ENCODE data around the gene CPNE2.
"Not testable (repeated sequence)": the region's sequence is repeated elsewhere in the genome, so short reads cannot be mapped to it uniquely, and the experiment has no call there.

Gene CPNE2

DNA sequence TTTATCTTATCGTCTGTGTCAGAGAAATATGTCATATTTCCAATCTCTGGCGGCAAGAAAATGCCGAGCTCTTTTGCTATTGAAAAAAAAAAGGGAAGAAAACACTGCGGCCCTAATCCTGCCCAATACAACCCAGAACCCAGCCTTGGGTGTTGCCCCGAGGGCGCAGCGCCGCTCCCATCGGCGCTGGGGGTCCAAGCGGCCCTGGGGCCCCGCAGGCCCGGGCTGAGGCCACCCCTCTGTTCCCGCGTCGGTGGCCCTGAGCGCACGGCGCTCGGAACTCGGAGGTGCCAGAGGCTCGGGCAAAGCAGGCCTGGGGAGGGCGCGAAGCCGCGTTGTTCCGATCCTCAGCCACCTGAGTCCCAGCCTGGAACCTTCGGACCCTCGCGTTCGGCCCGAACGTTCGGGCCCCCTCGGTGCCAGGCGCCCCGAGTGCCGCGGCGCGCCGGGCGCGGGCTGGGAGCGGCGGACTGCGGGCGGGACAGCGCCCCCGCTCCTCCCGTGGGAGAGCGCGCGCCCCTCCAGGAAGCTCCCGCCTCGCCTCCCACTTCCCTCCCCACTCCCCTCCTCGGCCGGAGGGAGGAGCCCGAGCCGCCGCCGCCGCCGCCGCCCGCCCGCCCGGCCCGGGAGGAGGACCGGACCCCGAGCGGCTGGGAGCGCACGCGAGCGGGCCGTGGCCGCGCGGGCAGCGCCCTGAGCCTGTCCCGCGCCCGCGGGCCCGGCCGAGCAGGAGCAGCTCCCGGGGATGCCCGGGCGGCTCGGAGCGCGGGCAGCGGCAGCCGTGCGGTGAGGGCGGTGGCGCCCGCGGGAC is at the start of gene CPNE2:
TSS of gene CPNE2 (plus strand) at position 609 of the 811 bp plus-strand sequence. CDS start 18,160 bp downstream, outside the sequence.
- DNase-seq = peak; percentile 2

DNA sequence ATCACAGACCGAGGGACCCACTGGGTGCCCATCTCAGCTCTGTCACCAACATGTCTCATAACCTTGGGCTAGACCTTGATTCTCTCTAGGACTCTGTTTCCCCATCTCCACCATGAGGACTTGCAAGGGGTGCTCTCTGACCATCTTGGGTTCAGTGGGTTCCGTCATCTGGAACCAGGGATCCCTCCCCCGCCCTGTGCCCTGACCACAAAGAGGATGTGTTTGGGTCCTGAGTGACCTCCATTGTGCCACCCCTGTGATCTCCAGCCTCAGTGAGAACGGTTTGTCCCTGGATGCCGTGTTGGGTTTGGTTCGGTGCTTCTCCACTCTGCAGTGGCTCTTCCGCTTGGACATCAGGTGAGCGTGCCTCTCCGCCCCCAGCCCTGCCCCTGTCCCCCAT is 49.1 kb upstream of the CPNE2 start:
- DNase-seq = no peak

GRCh38 chr16:57044931-57045693 is 47.3 kb upstream of the CPNE2 start:
- DNase-seq = no peak

DNA sequence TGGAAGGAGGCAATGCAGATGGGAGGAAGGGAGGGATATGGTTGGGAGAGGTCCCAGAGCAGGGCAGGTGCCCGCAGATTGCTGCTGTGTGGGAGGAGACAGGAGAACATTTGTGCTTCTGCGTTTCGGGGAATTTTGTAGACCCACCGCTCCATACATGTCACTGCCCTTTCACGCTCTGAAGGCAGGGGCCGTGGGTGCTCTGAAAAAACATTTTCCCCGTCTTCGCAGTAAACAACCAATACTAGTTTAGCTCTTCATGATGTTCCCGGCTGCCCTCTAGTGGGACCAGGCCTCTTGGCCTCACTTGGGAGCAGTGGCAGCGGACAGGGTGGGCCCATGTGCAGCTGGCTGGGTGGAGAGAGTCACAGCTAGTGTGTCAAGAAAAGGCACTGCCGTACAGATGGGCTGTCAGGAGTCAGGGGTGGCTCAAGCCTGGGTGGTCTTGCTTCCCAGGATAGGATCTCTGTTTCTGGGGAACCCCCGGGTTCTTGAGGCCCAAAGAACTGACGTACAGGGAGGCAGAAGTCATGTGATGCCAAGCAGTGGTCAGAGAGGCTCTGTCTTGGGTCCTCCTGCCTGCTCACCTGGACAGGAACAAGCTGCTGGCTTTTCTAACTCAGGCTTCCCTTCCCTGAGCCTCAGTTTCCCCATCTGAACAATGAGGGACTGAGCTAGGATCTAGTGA is 46.5 kb upstream of the CPNE2 start:
- peak; percentile 9 for DNase-seq

DNA sequence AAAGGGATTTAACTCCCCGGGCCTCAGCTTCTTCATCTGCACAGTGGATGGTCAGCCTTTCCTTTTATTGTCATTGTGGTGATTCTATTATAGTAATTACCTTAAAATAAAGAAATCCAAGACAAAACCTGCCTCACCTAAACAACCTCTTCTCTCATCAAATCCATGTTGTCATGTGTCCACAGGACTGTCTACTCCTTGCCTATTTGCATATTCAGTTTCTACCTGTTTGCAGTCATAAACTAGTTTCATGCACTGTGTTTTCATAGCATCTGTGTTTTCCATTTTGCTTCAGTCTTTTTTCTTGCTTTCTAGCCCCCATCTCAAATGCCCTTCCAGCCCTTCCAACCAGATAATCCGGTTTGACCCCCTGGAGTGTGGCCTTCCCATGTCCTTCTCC is 44.3 kb upstream of the CPNE2 start:
- peak; percentile 19 for DNase-seq

GRCh38 chr16:57049678-57050077 is 42.7 kb upstream of the CPNE2 start:
- DNase-seq = no peak

DNA sequence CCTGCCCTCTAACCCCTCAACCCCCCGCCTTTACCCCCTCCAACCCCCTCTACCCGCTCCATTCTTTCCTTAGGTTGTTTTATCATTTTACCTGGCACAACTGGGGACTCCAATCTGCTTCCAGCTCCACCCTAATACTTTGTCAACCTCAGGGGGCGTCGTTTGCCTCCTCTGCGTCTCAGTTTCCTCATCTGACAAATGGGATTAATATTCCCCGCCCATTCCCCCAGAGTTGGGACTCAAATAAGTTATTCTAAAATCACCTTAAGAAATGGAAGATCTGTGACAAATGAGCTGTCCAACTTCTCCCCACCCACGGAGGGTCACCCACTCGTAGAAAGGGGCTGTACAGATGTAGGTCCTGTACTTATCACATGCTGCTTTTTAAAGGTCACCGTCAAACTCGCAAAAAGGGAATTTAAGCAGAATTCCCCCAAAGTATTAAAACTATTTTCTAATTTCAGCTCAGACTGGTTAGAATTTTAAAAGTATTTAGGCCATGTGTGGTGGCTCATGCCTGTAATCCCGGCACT is 40.6 kb upstream of the CPNE2 start:
- DNase-seq = no peak

DNA sequence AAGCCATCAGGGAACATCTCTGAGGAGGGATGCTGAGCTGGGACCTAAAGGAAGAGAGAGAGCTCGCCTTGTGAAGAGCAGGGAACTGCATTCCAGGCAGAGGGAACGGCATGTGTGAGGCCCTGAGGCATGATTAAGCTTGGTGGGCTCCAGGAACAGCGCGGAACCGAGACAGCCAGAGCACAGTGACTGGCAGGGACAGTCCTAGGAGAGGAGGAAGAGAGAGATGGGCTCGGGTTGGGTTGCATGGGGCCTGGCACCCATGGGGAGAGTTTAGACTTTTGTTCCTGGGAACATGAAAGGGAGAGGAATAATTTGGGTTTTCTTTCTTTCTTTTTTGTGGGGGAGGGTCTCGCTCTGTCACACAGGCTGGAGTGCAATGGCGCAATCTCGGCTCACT is 39.2 kb upstream of the CPNE2 start:
- DNase-seq = no peak

GRCh38 chr16:57054338-57054737 is 38.0 kb upstream of the CPNE2 start:
- no peak for DNase-seq

DNA sequence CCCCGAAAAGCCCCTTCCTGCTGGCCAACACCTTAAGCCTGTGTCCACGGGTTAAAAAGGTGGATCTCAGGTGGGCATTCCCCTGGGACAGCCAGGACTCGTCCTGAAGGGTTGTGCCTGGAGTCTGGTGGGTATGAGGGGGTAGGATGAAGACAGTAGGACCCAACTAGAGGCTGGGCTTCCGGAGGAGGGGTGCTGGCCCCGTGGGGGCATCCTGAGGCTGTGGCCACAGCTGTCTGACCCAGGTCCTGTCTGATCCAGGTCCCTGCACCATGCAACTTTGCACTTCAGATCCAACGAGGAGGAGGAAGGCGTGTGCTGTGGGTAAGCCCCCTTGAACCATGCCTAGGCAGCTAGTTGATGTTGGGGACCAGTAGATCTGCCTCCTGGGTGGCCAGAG is 37.6 kb upstream of the CPNE2 start:
- DNase-seq = no peak

GRCh38 chr16:57055671-57056070 is 36.7 kb upstream of the CPNE2 start:
- no peak for DNase-seq

DNA sequence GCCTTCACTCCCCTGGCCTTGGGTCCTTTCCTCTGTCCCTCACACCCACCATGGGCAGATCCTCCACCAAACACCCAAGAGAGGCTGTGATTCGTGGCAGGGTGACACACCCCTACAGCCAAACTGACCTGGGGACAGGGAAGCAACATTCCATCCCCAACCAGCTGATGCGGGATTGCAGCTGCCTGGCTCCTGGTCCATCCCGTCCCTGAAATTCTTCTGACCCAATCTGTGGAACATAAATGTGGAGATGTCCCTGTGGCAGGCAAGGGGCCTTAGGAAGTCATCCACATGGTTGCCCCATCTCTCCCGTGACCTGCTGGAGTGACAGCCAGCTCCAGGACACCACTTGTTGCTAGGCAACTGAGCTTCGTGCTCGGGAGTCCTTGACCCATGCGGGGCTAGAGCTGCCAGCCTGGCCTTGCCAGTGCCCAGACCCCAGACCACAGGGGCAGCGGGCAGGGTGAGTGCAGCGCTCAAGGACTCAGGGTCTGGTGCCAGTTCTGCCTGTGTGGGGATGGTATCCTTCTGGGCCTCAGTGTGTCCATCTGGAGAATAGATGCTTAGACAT is 34.0 kb upstream of the CPNE2 start:
- no peak for DNase-seq

DNA sequence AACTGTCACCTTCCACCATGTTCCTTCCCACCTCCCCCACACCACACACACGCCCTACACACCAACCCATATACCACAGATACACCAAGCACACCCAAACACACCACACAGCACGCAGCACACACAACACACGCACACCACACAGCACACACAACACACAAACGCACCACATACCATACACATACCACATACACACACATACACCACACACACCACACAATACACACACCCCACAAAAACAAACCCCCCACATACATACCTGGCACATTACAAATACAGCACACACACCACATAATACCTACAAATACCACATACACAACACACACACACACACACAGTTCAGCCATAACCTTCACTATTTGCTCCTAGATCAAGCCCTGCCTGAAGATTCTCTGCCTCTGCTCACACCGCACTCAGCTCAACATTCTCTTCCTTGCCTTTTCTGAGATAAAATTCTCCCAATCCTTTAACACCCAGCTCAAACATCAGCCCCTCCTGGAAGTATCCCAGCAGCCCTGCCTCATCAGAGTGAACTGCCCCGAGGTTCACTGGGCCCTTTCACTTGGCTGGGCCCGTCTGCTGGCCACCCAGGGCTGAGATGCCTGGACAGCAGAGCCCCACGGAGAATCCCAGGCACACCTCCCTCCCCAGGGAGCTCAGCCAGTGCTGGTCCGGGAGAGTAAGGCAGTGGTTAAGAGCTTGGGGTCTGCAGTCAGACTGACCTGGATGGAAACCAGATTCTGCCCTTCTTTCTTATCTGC is 31.9 kb upstream of the CPNE2 start:
- no peak for DNase-seq

GRCh38 chr16:57061084-57061905 is 31.1 kb upstream of the CPNE2 start:
- DNase-seq = no peak

- DNase-seq = no peak
Measured at GRCh38 chr16:57062329-57062728, 30.1 kb upstream of the CPNE2 start.

DNA sequence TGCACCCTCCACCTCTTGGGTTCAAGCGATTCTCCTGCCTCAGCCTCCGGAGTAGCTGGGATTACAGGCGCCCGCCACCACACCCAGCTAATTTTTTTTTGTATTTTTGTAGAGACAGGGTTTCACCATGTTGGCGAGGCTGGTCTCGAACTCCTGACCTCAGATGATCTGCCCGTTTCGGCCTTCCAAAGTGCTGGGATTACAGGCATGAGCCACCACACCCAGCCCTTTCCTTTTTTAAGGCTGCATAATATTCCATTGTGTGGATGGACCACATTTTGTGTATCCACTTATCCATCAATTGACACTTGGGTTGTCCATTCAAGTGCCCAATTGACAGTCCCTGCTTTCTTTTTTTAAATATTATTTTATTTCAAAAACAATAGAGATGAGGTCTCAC is 29.2 kb upstream of the CPNE2 start:
- DNase-seq = not testable (repeated sequence)

DNA sequence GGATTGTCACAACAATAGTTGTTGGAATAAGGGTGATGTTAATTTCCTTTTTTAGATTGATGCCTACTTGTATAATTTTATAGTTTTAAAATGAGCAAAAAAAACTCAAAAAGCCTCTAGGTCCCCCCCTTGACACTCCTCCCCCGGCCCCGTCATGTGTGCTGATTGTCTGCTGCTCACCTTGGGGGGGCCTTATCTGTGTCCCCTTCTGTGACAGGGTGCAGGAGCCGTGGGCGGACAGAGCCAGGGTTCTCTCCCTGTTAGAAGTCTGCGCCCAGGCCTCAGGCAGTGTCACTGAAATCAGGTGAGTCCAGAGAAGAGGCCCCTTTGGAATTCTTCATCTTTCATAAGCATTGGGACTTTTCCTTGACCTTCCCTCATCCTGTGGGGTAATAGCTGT is 27.4 kb upstream of the CPNE2 start:
- DNase-seq = no peak

DNA sequence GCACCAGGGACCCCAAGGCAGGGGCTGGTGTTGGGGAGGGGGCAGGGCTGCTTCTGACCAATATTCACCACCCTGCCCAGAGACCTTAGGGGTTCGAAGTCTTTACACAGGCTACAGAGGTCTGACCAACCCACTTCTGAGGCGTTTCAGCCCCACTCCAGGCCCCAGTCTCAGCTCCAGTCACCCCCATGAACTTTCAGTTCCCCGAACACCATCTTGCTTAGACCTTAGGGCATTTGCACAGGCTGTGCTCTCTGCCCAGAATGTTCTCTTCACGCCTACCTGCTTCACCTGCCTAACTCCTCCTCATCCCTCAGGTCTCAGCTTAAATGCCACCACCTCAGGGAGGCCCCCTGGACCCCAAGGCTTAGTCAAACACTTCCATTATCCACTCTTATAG is 25.8 kb upstream of the CPNE2 start:
- no peak for DNase-seq

DNA sequence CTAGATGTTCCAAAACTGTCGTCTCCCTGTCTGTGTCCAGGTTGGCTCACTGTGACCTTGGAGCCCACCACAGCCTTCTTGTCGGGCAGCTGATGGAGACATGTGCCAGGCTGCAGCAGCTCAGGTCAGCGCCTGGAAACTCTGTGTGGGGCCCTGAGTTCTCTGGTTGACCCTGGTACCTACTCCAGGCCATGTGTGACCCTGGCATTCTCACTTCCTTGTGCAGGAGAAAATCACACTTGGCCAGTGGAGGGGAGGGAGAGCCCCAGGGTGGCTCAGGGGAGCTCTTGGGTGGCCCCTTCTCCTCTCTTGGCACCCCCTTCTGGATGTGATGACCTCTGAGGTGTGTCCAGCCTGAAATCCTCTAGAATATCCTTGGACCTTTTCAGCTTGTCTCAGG is 25.0 kb upstream of the CPNE2 start:
- DNase-seq = no peak

DNA sequence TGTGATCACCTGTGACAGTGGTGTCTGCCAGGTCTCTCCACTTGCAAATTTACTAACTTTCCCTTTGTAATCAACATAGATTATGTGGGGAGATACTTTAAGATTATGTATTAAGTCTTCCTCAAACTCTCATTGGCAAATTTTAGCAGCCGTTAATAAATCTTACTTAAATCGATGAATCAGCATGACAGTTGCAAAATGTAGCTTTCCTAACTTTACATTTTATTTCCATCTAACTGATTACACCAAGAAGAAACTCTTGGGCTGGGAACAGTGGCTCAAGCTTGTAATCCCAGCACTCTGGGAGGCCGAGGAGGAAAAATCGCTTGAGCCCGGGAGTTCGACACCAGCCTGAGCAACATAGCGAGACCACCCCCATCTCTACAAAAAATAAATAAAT is 23.3 kb upstream of the CPNE2 start:
- DNase-seq = no peak

- no peak for DNase-seq
Measured at GRCh38 chr16:57069635-57070370, 22.6 kb upstream of the CPNE2 start.
